ENCODE results near the gene SYNCRIP. TPM values are rescaled to one million over a fixed set of nuclear protein-coding genes. Genes with fewer than 3 reads are reported as not detected.

The SYNCRIP gene
- total RNA-seq, 4 donors from 2014 or later, result 74.4 to 88.1 (median 80.7) TPM

- no peaks in the 10 kb centered on the region for H3K27me3 ChIP-seq
- H3K36me3 ChIP-seq, result peaks cover 0 to 6% (median 2%) of the 10 kb centered on the region in 4 donors
- TF ChIP-seq POLR2AphosphoS5 (IDR thresholded peaks at IDR 0.05) (peak; percentile 100), CTCF (IDR thresholded peaks at IDR 0.05) (peak in 1 of 3 experiments; percentile 14), EP300 (IDR thresholded peaks at IDR 0.05) (no peak), POLR2A (IDR thresholded peaks at IDR 0.05; ENCODE audit: low read depth) (peak; percentile 99)
- WGBS, result 1% methylated on average over 40 of the region's 82 CpGs
- peak overlapping the region; percentile 90 to 92 (median 91) for H3K27ac ChIP-seq (replicated peaks in 1 of 4)
- H3K4me1 ChIP-seq, result peaks cover 21 to 43% (median 38%) of the 10 kb centered on the region in 4 donors
- H3K4me3 ChIP-seq, result peak overlapping the region; percentile 75 to 85 (median 78)
- intact Hi-C loops (cut with DNase I), result loop anchor here (1.0 to 2.0 kb wide), 2 partner anchors 37 to 86 kb away; partner anchors contain the start of genes SNX14 and SYNCRIP
- DNase-seq (ENCODE audit: extremely low spot score), result peak; percentile 100
- H3K9me3 ChIP-seq, result no peaks in the 10 kb centered on the region
These were observed 36.1 kb upstream of the SYNCRIP start for GRCh38 chr6:85678602-85679444.

GRCh38 chr6:85678026-85678601, 35.4 kb upstream of the SYNCRIP start:
- under 1% methylated on average over 34 of the region's 34 CpGs for WGBS
- peak; percentile 93 for DNase-seq (ENCODE audit: extremely low spot score)
- intact Hi-C loops (cut with DNase I), result loop anchor here (1.0 to 2.0 kb wide), 2 partner anchors 36 to 85 kb away; partner anchors contain the start of genes SNX14 and SYNCRIP

GRCh38 chr6:85677234-85677956, 34.7 kb upstream of the SYNCRIP start:
- no peak for DNase-seq (ENCODE audit: extremely low spot score)
- Histone ChIP-seq H3K9me3 (no peaks in the 10 kb centered on the region), H3K27me3 (no peaks in the 10 kb centered on the region), H3K27ac (replicated peaks in 1 of 4) (peak overlapping the region; percentile 90 to 92 (median 91)), H3K36me3 (peaks cover 0 to 6% (median 2%) of the 10 kb centered on the region in 4 donors), H3K4me3 (peak overlapping the region; percentile 75 to 85 (median 78)), H3K4me1 (peaks cover 21 to 55% (median 46%) of the 10 kb centered on the region in 4 donors)
- intact Hi-C loops (cut with DNase I), result no loop called here
- WGBS, result under 1% methylated on average over 12 of the region's 12 CpGs
- TF ChIP-seq CTCF (IDR thresholded peaks at IDR 0.05), result peak; percentile 13 to 32 (median 28)
- no peak for TF ChIP-seq POLR2A (IDR thresholded peaks at IDR 0.05; ENCODE audit: low read depth)
- TF ChIP-seq EP300 (IDR thresholded peaks at IDR 0.05), result no peak

More at GRCh38 chr6:85678026-85678601, 35.4 kb upstream of the SYNCRIP start:
- Histone ChIP-seq H3K4me1 (peaks cover 21 to 50% (median 43%) of the 10 kb centered on the region in 4 donors), H3K4me3 (peak overlapping the region; percentile 75 to 85 (median 78)), H3K36me3 (peaks cover 0 to 6% (median 2%) of the 10 kb centered on the region in 4 donors), H3K27me3 (no peaks in the 10 kb centered on the region), H3K9me3 (no peaks in the 10 kb centered on the region), H3K27ac (replicated peaks in 1 of 4) (peak overlapping the region; percentile 90 to 92 (median 91))
- TF ChIP-seq EP300 (IDR thresholded peaks at IDR 0.05), result no peak

GRCh38 chr6:85676086-85676729, 33.5 kb upstream of the SYNCRIP start:
- intact Hi-C loops (cut with DNase I), result no loop called here
- DNase-seq (ENCODE audit: extremely low spot score), result no peak
- peaks cover 21 to 57% (median 49%) of the 10 kb centered on the region in 4 donors for H3K4me1 ChIP-seq
- no peak for TF ChIP-seq CTCF (IDR thresholded peaks at IDR 0.05)
- TF ChIP-seq EP300 (IDR thresholded peaks at IDR 0.05), result no peak
- TF ChIP-seq POLR2AphosphoS5 (IDR thresholded peaks at IDR 0.05), result no peak
- no peak for TF ChIP-seq POLR2A (IDR thresholded peaks at IDR 0.05; ENCODE audit: low read depth)
- peaks cover 0 to 13% (median 3%) of the 10 kb centered on the region in 4 donors for H3K36me3 ChIP-seq
- peak overlapping the region; percentile 32 to 92 (median 90) for H3K27ac ChIP-seq (replicated peaks in 1 of 4)
- no peaks in the 10 kb centered on the region for H3K9me3 ChIP-seq
- H3K4me3 ChIP-seq, result peak overlapping the region; percentile 75 to 85 (median 78)
- no peaks in the 10 kb centered on the region for H3K27me3 ChIP-seq
- 10% methylated on average over 6 of the region's 6 CpGs for WGBS
